ENCODE results near the gene IFNK.

GRCh38 chr9:27487128-27487640 lies 36.9 kb upstream of the IFNK start:
- no peak for TF ChIP-seq POLR2A (IDR thresholded peaks at IDR 0.05)
- no peak for TF ChIP-seq POLR2AphosphoS5 (IDR thresholded peaks at IDR 0.05)
- TF ChIP-seq, protein P1, sequence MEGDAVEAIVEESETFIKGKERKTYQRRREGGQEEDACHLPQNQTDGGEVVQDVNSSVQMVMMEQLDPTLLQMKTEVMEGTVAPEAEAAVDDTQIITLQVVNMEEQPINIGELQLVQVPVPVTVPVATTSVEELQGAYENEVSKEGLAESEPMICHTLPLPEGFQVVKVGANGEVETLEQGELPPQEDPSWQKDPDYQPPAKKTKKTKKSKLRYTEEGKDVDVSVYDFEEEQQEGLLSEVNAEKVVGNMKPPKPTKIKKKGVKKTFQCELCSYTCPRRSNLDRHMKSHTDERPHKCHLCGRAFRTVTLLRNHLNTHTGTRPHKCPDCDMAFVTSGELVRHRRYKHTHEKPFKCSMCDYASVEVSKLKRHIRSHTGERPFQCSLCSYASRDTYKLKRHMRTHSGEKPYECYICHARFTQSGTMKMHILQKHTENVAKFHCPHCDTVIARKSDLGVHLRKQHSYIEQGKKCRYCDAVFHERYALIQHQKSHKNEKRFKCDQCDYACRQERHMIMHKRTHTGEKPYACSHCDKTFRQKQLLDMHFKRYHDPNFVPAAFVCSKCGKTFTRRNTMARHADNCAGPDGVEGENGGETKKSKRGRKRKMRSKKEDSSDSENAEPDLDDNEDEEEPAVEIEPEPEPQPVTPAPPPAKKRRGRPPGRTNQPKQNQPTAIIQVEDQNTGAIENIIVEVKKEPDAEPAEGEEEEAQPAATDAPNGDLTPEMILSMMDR (IDR thresholded peaks at IDR 0.05) = no peak

Data from prostate gland (tissue), 2 donors.